ENCODE results near the gene YBX2.
A peak's percentile ranks its signal among the peaks of the same experiment; 100 is the strongest.

YBX2 gene

DNA sequence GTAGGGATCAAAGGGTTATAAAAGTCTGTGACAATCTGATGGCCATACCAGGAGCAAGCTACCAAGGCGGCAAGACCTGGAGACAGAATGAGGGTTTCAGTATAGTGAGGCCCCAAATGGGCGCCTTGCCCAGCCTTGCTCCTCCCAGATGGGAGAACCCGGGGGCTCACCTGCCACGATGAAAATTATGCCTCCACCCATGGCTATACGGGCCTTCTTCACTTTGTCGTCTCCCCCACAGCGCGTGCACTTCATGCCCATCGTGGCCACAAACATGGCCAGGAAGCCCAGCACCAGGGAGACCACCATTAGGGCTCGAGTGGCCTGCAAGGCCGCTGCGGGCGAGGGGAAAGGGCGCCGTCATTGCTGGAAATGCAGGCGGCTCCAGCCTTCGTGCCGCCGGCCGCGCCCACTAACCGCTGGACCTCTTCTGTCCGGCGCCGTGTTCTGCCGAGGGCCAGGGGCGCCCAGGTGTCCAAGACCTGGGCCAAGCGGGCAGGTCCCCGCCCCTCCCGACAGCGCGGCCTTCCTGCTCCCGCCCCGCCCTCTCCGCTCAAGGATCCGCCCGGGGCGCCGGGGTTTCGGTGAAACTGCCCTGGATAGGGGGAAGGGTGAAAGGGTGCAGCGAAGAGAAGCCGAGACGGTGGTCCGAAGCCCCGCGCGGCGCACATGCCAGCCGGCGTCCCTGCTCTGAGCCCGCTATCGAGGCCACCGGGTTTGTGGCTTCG lies 33.6 kb downstream of the YBX2 start:
- Histone ChIP-seq H3K27ac (ENCODE audit: low read depth, low read length) (peak overlapping the region; percentile 93), H3K27me3 (ENCODE audit: insufficient read depth, low read length) (peaks cover 35% of the 10 kb centered on the region), H3K4me3 (ENCODE audit: low read length) (peak overlapping the region; percentile 94), H3K9me3 (ENCODE audit: insufficient read depth, low read depth, low read length) (no peaks in the 10 kb centered on the region), H3K36me3 (ENCODE audit: insufficient read depth, low read length) (peaks cover 41% of the 10 kb centered on the region), H3K4me1 (ENCODE audit: insufficient read depth, low read length) (peaks cover 9% of the 10 kb centered on the region), H3K9ac (ENCODE audit: low read depth, low read length) (peak overlapping the region; percentile 83)
- 10% methylated on average over 54 of the region's 54 CpGs for WGBS

DNA sequence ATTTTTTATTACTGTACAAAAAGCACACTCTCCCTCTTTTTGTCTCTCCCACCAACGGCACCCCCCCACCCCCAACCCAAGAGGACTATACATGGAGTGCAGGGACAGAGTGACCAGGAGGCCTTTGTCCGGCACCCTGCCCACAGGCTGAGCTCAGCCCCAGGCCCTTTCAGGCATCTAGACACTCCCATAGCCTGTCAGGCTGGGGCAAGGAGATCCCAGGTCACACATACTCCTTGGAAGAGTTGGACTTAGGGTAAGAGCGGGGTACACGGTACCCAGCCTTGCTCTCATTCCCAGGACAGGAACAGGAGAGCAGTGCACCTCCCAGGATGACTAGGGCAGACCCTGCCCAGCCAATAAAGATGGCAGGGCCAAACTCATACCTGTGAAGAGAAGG lies 34.3 kb downstream of the YBX2 start:
- peak overlapping the region; percentile 94 for H3K4me3 ChIP-seq (ENCODE audit: low read length)
- H3K9ac ChIP-seq (ENCODE audit: low read depth, low read length) = 0 out of 2 replicates have a peak overlapping the region, but pooled peaks have one; percentile 83
- no peak overlapping the region; the same call in 1 of the 2 replicates for H3K27ac ChIP-seq (ENCODE audit: low read depth, low read length)
- no peaks in the 10 kb centered on the region for H3K9me3 ChIP-seq (ENCODE audit: insufficient read depth, low read depth, low read length)
- H3K36me3 ChIP-seq (ENCODE audit: insufficient read depth, low read length) = peaks cover 44% of the 10 kb centered on the region
- H3K4me1 ChIP-seq (ENCODE audit: insufficient read depth, low read length) = peaks cover 9% of the 10 kb centered on the region
- peaks cover 35% of the 10 kb centered on the region for H3K27me3 ChIP-seq (ENCODE audit: insufficient read depth, low read length)
- 92% methylated on average over 4 of the region's 4 CpGs for WGBS

DNA sequence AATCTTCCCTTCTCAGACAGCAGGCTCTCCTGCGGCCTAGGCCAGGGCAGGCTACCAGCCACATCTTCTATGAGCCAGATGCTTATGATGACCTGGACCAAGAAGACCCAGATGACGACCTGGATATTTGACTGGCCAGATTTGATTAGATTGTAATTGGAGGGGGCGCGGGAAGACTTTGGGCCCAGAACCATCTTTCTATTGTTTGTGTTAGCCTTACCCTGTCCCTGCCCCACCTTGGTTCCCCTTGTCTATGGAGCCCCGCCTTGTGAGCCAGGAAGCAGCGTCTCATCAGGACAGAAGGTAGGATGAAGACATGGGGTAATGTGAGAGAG lies 34.9 kb downstream of the YBX2 start:
- Histone ChIP-seq H3K27me3 (ENCODE audit: insufficient read depth, low read length) (peaks cover 35% of the 10 kb centered on the region), H3K4me3 (ENCODE audit: low read length) (no peak overlapping the region; the same call in 1 of the 2 replicates), H3K36me3 (ENCODE audit: insufficient read depth, low read length) (peaks cover 51% of the 10 kb centered on the region), H3K9ac (ENCODE audit: low read depth, low read length) (no peak overlapping the region), H3K27ac (ENCODE audit: low read depth, low read length) (no peak overlapping the region), H3K9me3 (ENCODE audit: insufficient read depth, low read depth, low read length) (no peaks in the 10 kb centered on the region), H3K4me1 (ENCODE audit: insufficient read depth, low read length) (peaks cover 9% of the 10 kb centered on the region)
- whole genome bisulfite sequencing = 94% methylated on average over 5 of the region's 6 CpGs

DNA sequence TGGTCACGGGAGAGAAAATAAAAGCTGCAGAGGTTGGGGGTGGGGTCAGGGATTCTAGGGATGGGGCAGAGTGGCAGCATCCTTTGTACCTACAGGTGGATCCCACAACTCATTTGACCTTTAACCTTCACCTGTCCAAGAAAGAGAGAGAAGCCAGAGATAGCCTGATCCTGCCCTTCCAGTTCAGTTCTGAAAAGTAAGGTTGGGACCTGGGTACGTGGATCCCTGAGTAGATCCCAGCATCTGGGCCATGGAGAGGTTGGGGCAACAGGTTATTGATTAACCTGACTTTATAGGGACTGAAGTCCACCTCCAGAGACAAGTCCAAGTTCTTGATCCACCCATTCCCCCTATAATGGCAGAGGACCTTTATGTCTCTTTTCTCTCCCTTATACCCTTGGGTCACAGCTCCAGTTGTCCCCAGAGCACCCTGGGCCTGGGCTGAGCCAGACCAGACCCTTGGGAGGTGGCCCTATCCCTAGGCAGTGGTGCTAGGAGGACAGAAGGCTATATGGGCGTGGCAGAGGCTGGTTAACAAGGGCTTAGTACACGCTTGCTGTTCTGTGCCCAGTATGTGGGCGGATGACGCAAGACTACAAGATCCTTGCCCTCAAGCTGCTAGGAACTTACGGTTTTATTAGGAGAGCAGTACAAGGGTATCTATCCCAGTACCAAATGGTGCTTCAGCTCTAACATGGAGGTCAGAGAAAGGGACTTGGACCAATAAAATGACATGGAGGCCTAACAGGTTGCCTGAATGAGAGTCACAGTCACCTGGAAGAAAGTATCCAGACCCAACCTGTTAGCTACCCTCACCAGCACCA lies 35.5 kb downstream of the YBX2 start:
- WGBS = 96% methylated on average over 7 of the region's 7 CpGs
- Histone ChIP-seq H3K9ac (ENCODE audit: low read depth, low read length) (no peak overlapping the region; the same call in 1 of the 2 replicates), H3K36me3 (ENCODE audit: insufficient read depth, low read length) (peaks cover 57% of the 10 kb centered on the region), H3K4me1 (ENCODE audit: insufficient read depth, low read length) (peaks cover 7% of the 10 kb centered on the region), H3K4me3 (ENCODE audit: low read length) (no peak overlapping the region), H3K27ac (ENCODE audit: low read depth, low read length) (no peak overlapping the region), H3K9me3 (ENCODE audit: insufficient read depth, low read depth, low read length) (no peaks in the 10 kb centered on the region), H3K27me3 (ENCODE audit: insufficient read depth, low read length) (peaks cover 35% of the 10 kb centered on the region)

DNA sequence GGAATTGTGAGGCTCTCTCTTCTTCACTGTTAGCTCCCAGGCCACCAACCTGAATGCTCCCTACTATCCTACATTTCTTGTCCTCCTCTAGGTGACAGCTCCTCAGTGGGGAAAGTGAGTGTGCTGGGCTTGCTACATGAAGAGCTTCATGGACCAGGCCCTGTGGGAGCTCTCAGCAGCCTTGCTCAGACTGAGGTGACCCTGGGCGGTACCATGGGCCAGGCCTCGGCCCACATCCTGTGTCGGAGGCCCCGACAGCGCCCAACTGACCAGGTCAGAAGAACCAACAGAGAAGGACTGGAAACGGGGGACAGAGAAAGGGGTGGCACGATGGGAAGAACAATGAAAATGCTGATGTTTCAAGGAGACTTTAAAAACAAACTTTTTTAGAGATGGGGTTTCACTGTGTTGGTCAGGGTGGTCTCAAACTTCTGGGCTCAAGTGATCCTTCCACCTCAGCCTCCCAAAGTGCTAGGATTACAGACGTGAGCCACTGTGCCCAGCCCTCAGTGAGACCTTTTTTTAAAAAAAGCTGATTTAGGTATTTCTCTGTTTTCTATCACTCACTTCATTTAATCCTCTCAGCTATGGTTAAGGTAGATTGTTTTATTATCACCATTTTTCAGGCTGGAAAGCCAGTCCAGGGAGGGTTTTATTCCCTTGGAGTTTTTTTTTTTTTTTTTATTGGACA lies 37.5 kb downstream of the YBX2 start:
- no peaks in the 10 kb centered on the region for H3K9me3 ChIP-seq (ENCODE audit: insufficient read depth, low read depth, low read length)
- H3K36me3 ChIP-seq (ENCODE audit: insufficient read depth, low read length) = peaks cover 58% of the 10 kb centered on the region
- no peak overlapping the region for H3K4me3 ChIP-seq (ENCODE audit: low read length)
- 97% methylated on average over 8 of the region's 8 CpGs for WGBS
- no peak overlapping the region for H3K27ac ChIP-seq (ENCODE audit: low read depth, low read length)
- H3K4me1 ChIP-seq (ENCODE audit: insufficient read depth, low read length) = peaks cover 13% of the 10 kb centered on the region
- H3K27me3 ChIP-seq (ENCODE audit: insufficient read depth, low read length) = peaks cover 17% of the 10 kb centered on the region
- H3K9ac ChIP-seq (ENCODE audit: low read depth, low read length) = no peak overlapping the region

DNA sequence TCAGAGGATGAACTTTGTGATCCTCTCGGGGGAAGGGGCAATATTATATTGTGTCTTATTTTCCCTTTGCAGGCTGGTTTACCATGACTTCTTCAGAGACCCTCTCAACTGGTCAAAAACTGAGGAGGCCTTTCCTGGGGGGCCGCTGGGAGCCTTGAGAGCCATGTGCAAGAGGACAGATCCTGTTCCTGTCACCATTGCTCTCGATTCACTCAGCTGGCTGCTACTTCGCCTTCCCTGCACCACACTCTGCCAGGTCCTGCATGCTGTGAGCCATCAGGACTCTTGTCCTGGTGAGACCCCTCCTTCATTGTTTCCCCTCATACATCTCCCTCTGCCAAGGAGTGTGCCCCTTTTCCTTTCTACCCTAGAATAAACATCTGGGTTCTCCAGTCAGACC lies 39.9 kb downstream of the YBX2 start:
- no peaks in the 10 kb centered on the region for H3K27me3 ChIP-seq (ENCODE audit: insufficient read depth, low read length)
- H3K36me3 ChIP-seq (ENCODE audit: insufficient read depth, low read length) = peaks cover 51% of the 10 kb centered on the region
- no peaks in the 10 kb centered on the region for H3K9me3 ChIP-seq (ENCODE audit: insufficient read depth, low read depth, low read length)
- WGBS = 95% methylated on average over 4 of the region's 4 CpGs
- H3K27ac ChIP-seq (ENCODE audit: low read depth, low read length) = no peak overlapping the region
- peaks cover 13% of the 10 kb centered on the region; the same call in 1 of the 2 replicates for H3K4me1 ChIP-seq (ENCODE audit: insufficient read depth, low read length)
- no peak overlapping the region for H3K4me3 ChIP-seq (ENCODE audit: low read length)
- no peak overlapping the region for H3K9ac ChIP-seq (ENCODE audit: low read depth, low read length)

DNA sequence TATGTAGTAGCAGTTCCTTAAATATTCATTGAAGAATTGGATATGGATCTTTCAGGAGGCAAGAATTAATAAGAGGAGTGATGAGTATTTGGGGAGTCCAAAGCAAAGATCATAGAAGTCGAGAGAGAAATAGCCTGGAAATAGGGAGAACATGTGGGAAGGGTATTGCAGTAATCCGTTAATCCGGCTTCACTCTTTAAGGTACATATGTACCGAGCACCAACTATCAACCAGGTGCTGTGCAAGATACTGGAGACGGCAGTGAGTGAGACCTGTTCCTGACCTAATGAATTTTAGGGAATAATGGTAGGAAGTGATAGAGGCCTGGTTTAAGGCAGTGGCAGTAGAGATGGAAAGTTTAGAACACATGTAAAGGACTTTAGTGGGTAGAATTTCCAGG lies 41.4 kb downstream of the YBX2 start:
- 89% methylated on average over 5 of the region's 5 CpGs for WGBS
- no peak overlapping the region; the same call in 1 of the 2 replicates for H3K27ac ChIP-seq (ENCODE audit: low read depth, low read length)
- H3K9me3 ChIP-seq (ENCODE audit: insufficient read depth, low read depth, low read length) = no peaks in the 10 kb centered on the region
- H3K9ac ChIP-seq (ENCODE audit: low read depth, low read length) = peak overlapping the region; percentile 79
- H3K4me3 ChIP-seq (ENCODE audit: low read length) = peak overlapping the region; percentile 89
- no peaks in the 10 kb centered on the region for H3K27me3 ChIP-seq (ENCODE audit: insufficient read depth, low read length)
- peaks cover 13% of the 10 kb centered on the region; the same call in 1 of the 2 replicates for H3K4me1 ChIP-seq (ENCODE audit: insufficient read depth, low read length)
- peaks cover 36% of the 10 kb centered on the region for H3K36me3 ChIP-seq (ENCODE audit: insufficient read depth, low read length)

DNA sequence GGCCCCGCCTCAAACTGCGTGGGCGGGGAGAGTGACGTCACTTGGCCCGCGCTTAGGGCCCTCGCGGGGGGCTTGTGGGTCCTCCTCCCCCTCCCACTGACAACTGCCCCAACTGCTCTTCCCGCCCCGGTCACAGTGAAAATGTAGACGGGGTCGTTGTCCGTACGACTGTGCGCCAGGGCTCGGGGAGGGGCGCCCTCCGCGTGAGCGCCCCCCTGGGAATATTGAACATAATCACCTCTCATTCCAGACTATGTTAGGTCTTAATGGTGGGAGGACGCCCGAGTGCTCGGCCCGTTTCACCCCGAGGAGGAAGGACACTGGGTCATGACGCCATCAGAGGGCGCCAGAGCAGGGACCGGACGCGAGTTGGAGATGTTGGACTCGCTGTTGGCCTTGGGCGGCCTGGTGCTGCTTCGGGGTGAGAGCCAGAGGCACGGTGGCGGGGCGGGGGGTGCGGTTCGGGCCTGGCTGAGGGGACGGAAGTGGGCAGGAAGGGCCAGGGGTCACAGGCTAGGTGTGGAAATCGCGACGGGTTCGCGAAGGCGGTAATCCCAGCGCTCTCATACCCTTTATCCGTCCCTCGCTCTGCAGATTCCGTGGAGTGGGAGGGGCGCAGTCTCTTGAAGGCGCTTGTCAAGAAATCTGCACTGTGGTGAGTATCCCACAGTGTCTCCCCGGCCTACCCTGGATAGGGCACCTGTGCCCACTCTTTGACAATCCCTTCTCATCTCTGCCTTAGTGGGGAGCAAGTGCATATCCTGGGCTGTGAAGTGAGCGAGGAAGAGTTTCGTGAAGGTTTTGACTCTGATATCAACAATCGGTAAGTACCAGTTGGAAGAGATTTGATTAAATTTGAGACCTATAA lies 42.0 kb downstream of the YBX2 start, which contains the start of gene ELP5:
TSS of gene ELP5 (plus strand) at position 40 of the 868 bp plus-strand sequence. CDS start at position 376, 336 bp downstream.
- peak within 1 kb of the TSS; percentile 98 for H3K27ac ChIP-seq (ENCODE audit: low read depth, low read length)
- peaks cover 30% of the 10 kb centered on the region for H3K36me3 ChIP-seq (ENCODE audit: insufficient read depth, low read length)
- H3K4me1 ChIP-seq (ENCODE audit: insufficient read depth, low read length) = peaks cover 13% of the 10 kb centered on the region; the same call in 1 of the 2 replicates
- H3K9ac ChIP-seq (ENCODE audit: low read depth, low read length) = peak within 1 kb of the TSS; percentile 91
- no peaks in the 10 kb centered on the region for H3K27me3 ChIP-seq (ENCODE audit: insufficient read depth, low read length)
- 2% methylated on average over 54 of the region's 55 CpGs for WGBS
- peak within 1 kb of the TSS; percentile 89 for H3K4me3 ChIP-seq (ENCODE audit: low read length)
- H3K9me3 ChIP-seq (ENCODE audit: insufficient read depth, low read depth, low read length) = no peaks in the 10 kb centered on the region

DNA sequence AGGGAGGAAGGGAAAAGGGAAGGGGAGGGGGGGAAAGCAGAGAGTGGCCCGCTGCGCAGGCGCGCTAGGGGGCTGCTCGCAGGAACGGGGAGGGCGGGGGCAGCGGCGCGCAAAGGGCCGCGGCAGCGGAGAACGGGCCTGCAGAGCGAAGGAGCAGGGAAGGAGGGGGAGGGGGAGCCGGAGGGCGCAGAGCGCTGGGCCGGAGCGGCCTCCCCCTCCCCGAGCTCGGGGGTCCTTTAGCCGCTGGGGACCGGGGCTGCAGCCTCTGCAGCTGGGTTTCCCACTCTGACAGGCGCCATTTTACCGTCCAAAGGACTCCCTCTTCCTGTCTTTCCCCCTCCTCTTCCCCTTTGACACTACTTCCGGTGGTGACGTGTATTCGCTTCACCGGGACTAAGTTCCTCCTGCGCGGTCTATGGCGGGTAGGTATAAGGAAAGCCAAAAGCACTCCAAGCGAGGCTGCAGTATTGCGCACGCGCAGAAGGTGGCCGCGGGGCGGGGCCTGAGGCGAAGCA lies 42.7 kb downstream of the YBX2 start, which contains the start of gene CTDNEP1:
TSS of gene CTDNEP1 (minus strand) at position 74 of the 515 bp plus-strand sequence. CDS start 438 bp downstream, outside the sequence.
- peak within 1 kb of the TSS; percentile 98 for H3K27ac ChIP-seq (ENCODE audit: low read depth, low read length)
- H3K9ac ChIP-seq (ENCODE audit: low read depth, low read length) = peak within 1 kb of the TSS; percentile 91
- peaks cover 13% of the 10 kb centered on the region; the same call in 1 of the 2 replicates for H3K4me1 ChIP-seq (ENCODE audit: insufficient read depth, low read length)
- WGBS = under 1% methylated on average over 41 of the region's 41 CpGs
- H3K4me3 ChIP-seq (ENCODE audit: low read length) = peak within 1 kb of the TSS; percentile 89
- H3K27me3 ChIP-seq (ENCODE audit: insufficient read depth, low read length) = no peaks in the 10 kb centered on the region
- H3K36me3 ChIP-seq (ENCODE audit: insufficient read depth, low read length) = peaks cover 28% of the 10 kb centered on the region
- no peaks in the 10 kb centered on the region for H3K9me3 ChIP-seq (ENCODE audit: insufficient read depth, low read depth, low read length)

Measured in HUES64 (cell line).